Activated T-cell treated with anti-CD3 and anti-CD28 coated beads for 48 hours (primary cell): ENCODE measurements around the gene RAB3GAP2.
"Not testable (repeated sequence)": the region's sequence is repeated elsewhere in the genome, so short reads cannot be mapped to it uniquely, and the experiment has no call there.

Source experiments
- DNase-seq: peaks from one replicate; pipeline ENCODE4 v3.0.0-alpha.2; 2020; ENCODE audit warnings: low read depth

RAB3GAP2 gene

DNA sequence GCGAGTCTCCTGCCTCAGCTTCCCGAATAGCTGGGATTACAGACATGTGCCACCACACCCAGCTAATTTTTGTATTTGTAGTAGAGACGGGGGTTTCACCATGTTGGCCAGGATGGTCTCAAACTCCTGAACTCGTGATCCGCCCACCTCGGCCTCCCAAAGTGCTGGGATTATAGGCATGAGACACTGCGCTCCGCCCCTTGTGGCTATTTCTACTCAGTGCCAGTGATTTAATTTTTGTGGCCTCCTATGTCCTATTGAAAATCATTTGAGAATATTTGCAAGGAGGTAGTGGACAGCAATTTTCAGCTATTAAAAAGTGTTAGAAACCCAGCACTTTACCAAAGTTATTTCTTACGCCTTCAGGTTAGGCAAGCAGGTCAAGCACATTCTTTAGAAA, 36.0 kb downstream of the RAB3GAP2 start:
- DNase-seq = not testable (repeated sequence)

GRCh38 chr1:220235462-220235861, 36.8 kb downstream of the RAB3GAP2 start:
- DNase-seq = no peak

- DNase-seq = no peak
Measured at GRCh38 chr1:220233927-220234326, 38.3 kb downstream of the RAB3GAP2 start.

GRCh38 chr1:220229771-220230170, 42.5 kb downstream of the RAB3GAP2 start:
- no peak for DNase-seq

GRCh38 chr1:220227393-220227792, 44.9 kb downstream of the RAB3GAP2 start:
- DNase-seq = no peak

DNA sequence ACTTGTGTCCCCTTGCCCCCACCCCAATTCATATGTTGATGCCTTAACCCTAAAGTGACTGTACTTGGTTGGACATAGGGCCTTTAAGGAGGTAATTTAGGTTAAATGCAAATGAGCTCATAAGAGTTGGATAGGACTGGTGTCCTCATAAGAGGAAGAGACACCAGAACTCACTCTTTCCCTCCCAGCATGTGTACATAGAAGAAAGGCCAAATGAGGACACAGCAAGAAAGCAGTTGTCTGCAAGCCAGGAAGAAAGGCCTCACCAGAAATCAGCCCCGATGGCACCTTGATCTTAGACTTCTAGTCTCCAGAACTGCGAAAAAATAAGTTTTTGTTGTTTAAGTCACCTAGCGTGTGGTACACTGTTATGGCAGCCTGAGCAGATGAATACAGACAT, 45.5 kb downstream of the RAB3GAP2 start:
- no peak for DNase-seq

- no peak for DNase-seq
Measured at GRCh38 chr1:220225957-220226356, 46.3 kb downstream of the RAB3GAP2 start.

DNA sequence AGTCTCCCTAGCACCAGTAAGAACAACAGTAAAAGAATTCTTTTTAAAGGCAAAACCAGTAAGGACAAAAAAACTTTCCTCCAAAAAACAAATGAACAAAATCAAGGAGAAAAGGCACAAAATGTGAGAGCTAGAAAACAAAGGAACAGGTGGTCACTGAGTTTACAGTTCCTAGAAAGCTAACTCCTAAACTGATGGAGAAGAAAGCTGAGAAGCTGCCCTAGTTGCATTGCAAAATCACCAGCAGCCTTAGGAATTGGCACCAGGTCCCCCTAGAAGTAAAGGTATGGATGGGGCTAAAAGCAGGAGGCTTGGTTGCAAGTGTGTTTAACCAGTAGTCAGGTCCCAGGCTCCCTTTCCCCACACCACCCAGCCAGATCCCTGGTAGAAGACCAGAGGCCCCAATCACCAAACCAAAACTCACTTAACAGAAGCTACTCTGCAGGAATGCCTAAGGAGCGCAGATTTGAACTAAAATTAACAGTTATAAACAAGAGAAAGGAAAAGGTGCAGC, 47.6 kb downstream of the RAB3GAP2 start:
- DNase-seq = no peak

GRCh38 chr1:220224033-220224432, 48.2 kb downstream of the RAB3GAP2 start:
- no peak for DNase-seq

DNA sequence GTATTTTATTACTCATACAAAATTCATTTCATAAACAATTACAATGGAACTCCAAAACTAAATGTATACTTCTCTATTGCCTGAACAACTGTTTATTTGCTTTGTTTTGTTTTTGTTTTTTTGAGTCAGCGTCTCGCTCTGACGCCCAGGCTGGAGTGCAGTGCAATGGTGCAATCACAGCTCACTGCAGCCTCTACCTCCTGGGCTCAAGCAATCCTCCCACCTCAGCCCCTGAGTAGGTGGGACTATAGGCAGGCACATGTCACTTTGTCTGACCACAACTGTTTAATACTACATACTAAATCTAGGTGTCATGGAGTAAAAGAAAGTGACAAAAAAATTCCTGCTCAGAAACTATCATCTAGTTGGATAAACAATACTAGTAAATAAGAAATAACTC, 49.3 kb downstream of the RAB3GAP2 start:
- DNase-seq = no peak

GRCh38 chr1:220221670-220222069, 50.6 kb downstream of the RAB3GAP2 start:
- DNase-seq = no peak

DNA sequence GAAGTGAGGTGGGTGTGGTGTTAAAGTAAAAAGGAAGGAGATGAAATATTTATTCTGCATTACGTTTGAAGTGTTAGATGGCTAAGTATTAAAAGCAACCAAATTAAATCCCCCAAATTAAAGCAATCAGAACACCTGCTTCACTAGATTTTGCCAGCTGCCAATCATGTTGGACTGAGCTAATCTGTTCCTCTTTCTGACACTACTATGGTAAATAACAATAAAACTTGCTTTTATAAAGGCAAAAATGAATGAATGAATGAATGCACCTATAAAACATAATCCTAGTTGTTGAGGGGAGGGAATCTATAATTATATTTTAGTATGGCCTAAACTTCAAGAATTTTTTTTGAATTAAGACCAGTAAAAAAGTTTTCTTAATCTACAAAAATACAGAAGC, 51.0 kb downstream of the RAB3GAP2 start:
- no peak for DNase-seq

GRCh38 chr1:220220699-220221040, 51.6 kb downstream of the RAB3GAP2 start:
- DNase-seq = not testable (repeated sequence)

DNA sequence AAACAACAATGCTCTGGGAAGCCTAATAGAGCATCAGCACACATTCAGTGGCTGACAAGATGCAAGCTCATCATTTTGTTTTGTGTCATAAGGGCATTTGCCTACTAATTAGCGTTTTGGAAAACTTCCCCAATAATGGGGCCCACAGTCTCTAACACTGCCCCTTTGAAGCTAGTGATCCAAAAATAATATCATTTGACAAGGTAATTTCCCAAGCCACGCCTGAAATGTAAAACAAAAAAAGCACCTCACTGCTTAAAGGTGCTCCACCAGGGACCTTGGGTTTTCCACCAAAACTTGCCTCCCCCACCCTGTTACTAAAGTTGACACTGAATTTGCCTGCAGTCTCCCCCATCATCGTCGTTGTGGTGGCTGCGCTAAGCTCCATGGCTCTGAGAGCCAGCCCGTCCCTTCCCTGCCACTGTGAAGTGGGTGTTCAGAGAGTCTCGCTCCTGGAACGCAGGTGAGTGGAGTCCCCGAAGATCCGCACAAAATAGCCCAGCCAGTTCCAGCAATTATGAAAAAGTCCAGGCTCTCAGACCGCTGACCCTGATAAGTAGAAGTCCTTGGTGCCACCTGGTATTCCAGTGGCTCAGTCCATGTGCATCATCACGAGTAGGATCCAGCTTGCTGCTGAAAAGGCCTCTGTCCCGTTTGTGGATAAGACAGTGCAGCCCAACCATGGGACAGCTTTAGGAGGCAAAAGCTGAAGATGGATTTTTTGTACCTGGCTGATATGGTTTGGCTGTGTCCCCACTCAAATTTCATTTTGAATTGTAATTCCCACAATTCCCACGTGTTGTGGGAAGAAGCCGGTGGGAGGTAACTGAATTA, 52.2 kb downstream of the RAB3GAP2 start:
- DNase-seq = no peak

GRCh38 chr1:220219136-220219442, 53.2 kb downstream of the RAB3GAP2 start:
- no peak for DNase-seq

DNA sequence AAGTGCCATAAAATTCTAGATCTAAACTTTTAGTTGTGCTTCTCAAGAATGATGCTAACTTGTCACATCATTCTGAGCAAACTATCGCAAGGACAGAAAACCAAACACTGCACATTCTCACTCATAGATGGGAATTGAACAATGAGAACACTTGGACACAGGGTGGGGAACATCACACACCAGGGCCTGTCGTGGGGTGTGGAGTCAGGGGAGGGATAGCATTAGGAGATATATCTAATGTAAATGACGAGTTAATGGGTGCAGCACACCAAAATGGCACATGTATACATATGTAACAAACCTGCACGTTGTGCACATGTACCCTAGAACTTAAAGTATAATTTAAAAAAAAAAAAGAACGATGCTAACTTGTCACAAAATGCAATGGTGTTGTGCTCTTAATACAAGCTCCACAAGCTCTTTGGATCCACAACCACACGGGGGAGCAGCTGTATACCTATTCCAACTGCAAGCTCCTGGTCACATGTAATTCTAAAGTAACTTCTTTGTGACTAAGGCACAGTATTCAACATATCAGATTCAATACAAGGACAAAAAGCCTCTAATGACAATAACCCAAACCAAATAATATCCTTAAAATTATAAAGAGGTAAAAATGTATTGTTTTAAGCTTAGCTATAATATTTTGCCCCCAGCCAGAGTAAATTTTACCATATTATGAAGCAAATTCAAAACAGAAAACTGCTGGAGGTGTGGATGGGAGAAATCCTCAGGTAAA, 53.7 kb downstream of the RAB3GAP2 start:
- peak; percentile 13 for DNase-seq

DNA sequence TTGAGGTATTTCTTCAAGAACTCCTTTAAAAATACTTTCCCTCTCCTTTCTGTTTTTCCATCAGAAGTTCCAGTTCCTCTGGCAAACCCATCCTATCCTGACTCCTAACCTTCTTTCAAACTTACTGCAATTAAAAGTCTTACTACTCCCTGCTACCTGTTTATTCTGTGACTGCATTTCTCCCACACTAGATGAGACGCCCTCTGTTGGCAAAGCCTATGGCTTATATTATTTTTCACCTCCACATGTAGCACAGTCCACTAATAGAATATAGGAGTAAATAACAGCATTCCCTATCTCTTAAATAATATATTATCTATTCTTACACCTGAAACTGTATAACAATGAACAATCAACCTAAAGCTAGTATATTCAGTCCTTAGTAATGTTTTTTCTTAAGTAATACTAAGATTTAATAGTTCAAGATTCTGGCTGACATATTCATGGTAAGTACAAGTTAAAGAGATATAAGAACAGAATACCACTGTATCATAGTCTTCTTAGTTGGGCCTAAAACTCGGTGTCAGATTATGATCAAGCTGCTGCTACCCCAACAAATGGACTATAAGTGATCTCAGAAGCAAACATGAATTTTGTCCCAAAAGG, 54.8 kb downstream of the RAB3GAP2 start:
- no peak for DNase-seq

DNA sequence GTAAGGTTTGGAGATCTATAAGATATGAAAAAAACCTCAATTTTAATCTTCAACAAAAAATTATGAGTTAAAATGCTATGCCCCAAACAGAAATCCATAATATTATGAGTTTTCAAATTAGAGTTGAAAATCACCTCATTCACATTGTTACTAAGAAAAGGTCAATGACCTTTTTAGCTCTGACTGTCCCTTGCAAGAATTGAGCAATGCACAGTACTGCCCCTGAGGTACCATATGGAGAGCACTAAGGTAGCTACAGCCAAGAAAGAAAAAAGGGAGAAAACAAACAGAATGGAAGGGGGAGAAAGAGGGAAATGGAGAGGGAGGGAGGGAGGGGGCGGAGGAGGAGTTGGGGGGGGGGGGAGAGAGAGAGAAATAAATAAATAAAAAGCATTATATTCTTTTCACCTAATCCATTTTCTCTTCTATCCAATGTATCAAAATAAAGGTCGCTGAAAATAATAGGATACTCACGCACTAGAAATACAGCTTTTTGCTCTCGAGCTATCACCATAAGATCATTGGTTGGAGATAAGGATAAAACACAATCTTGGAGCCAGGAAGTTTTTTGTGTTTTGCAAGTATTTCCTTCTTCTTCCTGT, 58.8 kb downstream of the RAB3GAP2 start:
- no peak for DNase-seq

DNA sequence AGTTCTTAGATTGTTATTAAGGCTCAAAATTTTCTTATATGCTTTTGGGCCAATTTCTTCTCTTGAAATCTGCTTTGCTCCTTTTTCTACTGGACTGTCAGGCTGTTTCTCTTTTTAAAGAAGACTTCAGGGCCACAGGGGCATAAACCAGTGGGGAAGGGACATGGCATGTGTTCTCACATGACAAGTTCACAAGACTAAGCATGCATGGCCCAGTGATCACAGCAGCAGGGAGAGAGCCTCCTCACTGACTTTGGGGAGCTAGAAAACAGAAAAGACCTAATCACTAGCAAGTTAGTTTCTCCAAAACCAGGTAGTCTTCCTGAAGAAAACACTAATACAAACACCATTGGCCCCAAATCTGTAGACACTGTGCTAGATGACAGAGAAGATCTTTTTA, 64.8 kb downstream of the RAB3GAP2 start:
- DNase-seq = no peak

DNA sequence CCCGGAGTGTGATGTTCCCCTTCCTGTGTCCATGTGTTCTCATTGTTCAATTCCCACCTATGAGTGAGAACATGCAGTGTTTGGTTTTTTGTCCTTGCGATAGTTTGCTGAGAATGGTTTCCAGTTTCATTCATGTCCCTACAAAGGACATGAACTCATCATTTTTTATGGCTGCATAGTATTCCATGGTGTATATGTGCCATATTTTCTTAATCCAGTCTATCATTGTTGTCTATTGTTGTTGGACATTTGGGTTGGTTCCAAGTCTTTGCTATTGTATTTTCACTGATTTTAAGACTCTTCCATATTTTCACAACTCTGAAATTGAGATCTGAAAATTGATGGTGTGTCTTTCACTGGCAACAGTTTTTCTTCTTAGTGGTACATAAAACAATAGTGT, 67.5 kb downstream of the RAB3GAP2 start:
- not testable (repeated sequence) for DNase-seq

DNA sequence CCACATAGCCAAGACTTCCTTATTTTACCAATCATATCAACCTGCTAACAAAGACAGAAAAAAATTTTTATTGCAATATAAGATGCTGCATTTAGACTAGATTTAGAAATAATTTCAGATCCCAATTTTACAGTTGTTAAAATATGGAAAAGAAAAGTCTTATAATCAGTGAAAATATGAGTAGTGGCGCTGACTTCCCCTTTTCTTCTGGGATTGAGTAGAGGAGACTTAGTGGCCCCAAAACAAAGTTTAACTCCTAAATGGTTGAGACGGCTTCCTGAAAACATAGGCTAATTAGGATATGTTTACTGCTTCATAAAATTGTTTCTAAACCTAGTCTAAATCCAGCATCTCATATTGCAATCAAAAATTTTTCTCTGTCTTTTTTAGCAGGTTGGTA, 68.4 kb downstream of the RAB3GAP2 start:
- no peak for DNase-seq

GRCh38 chr1:220198186-220199005, 73.9 kb downstream of the RAB3GAP2 start:
- no peak for DNase-seq
